NCI-H2171 treated with DMSO at 0.1 percent for 48 hours (cell line): ENCODE measurements around the gene LZTS2.
"Not testable (repeated sequence)": the region's sequence is repeated elsewhere in the genome, so short reads cannot be mapped to it uniquely, and the experiment has no call there.

Experiments used
- DNase-seq: peaks from one replicate; lab custom pipeline; 2025; lab: John Stamatoyannopoulos, UW

LZTS2 gene, protein sequence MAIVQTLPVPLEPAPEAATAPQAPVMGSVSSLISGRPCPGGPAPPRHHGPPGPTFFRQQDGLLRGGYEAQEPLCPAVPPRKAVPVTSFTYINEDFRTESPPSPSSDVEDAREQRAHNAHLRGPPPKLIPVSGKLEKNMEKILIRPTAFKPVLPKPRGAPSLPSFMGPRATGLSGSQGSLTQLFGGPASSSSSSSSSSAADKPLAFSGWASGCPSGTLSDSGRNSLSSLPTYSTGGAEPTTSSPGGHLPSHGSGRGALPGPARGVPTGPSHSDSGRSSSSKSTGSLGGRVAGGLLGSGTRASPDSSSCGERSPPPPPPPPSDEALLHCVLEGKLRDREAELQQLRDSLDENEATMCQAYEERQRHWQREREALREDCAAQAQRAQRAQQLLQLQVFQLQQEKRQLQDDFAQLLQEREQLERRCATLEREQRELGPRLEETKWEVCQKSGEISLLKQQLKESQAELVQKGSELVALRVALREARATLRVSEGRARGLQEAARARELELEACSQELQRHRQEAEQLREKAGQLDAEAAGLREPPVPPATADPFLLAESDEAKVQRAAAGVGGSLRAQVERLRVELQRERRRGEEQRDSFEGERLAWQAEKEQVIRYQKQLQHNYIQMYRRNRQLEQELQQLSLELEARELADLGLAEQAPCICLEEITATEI

DNA sequence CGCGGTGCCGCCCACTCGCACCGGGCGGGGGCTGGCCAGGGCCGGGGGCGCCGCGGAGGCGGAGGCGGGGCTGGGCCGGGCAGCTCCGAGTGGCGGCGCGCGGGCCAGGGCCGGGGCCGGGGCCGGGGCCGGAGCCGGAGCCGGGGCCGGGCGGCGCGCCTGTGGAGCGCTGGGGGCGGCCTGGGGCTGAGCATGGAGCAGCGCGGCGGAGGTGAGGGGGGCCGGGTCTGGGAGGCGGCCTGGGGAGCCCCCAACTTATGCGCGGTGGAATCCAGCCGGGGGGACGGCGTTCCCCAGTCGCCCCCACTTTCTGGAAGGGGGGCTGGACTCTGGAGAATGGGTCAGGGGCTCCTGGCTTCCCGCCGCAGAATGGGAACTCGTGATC is at the start of gene LZTS2:
LZTS2 (plus strand) TSS at position 67 of the 385 bp plus-strand sequence. CDS start 2,731 bp downstream, outside the sequence.
- no peak for DNase-seq

DNA sequence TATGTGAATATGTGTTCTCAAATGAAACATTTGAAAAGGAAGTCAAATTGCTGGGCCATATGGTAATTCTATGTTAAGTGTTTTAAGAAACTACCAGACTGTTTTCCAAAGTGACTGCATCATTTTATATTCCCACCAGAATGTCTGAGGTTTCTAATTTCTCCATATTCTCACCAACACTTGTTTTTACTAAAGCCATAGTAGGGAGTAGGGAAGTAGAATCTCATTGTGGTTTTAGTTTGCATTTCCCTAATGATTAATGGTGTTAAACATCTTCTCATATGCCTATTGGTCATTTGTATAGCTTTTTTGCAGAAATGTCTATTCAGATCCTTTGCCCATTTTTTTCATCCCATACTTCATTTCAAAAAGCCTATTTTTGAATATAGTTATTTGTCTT is 39.4 kb upstream of the LZTS2 start:
- no peak for DNase-seq

DNA sequence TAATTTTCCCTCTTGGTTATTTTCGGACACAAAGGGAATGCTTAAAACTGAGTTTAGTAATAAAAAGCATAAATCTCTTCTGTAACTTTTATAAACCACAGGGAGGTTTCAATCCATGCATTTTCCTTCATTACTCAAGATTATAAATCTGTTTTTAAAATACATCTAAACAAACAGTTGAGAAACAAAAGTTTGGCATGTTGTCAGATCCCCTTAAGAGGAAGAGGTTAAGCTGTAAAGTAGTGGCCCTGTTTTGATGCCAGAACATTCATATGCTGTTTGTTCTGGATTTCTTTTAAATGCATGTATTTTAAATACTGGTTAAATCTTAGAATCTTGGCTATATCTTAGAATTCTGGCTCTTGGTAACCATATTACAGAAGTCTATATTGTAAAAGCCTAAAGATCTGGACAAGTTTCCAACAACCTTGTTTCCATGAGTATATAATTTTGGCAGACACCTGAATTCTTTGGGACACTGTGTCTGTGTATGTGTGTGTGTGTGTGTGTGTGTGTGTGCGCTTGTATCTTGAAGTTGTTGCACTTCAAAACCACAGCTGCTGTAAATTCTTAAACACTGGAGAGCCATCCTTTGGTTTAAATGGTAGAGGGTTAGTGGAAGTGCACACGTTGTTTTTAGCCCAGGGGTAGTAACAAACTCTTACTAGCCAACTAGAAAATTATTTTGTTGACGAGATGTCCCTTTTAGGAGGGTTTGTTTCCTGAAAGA is 37.1 kb upstream of the LZTS2 start:
- no peak for DNase-seq

DNA sequence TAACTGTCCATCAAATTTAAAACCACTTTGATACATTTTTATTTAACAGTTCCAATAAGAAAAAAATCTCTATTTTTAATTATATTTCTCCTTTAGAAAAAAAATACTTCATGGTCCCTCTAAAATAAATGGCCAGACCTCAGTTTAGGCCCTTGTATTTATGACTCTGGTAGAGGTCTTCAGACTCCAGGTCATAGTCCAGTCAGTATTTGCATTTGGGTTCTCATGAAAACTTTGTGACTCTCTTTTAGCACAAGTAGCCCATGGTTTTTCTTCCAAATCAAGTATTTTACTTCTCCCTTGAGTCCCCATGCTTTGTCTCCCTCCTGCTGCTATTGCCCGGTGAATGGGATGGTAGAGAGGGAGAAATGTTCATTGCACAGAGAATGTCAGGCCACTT is 35.8 kb upstream of the LZTS2 start:
- no peak for DNase-seq

DNA sequence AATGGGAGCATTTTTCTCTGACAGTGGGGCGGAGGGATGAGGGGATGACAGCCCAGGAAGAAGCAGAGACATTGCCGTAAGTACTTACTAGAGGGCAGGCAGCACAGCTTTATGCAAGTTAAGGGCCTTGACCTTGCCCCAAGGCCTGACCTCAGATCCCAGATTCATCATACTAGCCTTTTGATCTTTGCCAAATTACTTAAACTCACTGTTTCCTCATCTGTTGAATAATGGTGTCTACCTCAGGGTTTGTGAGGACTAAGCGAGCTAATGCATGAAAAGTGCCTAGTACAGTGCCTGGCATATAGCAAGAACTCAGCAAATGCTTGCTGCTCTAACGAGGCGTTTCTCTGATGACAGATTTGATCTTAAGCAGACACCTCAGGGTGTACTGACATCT is 33.8 kb upstream of the LZTS2 start:
- DNase-seq = no peak

DNA sequence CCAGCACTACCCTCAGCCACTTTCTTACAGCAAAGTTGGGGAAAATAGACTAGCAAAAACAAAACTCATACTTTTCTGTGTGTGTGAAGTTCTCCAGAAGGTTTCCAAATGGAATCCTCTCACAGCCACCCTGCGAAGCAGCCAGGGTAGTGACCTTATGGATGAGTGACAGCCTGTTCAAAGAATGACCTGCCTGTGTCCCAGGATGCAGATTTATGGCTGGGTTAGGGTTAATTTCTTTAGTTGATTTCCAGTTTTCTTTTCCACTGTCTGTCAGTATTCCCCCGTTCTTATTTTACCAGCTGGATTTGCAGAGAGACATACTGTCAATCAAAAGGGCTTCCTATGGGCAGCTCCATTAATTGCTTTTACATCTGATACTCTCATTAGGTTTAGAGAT is 32.7 kb upstream of the LZTS2 start:
- no peak for DNase-seq

DNA sequence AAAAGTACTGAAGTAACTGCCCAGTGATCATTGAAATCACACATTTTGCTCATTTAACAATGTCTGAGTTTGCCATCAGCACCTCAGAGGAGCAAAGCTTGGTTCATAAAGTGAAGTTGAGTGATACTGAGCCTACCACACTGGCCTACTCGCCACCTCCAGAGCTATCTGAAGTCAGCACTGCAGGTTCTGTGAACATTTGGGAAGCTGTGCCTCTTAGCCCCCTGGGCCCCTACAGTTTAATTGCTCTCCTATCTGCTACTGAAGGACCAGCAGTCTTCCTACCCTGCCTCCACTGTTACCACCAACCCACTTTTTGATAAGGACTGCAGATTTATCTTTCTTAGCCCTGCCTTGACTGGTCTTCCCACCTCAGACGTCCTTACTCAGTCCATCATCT is 32.3 kb upstream of the LZTS2 start:
- DNase-seq = no peak

DNA sequence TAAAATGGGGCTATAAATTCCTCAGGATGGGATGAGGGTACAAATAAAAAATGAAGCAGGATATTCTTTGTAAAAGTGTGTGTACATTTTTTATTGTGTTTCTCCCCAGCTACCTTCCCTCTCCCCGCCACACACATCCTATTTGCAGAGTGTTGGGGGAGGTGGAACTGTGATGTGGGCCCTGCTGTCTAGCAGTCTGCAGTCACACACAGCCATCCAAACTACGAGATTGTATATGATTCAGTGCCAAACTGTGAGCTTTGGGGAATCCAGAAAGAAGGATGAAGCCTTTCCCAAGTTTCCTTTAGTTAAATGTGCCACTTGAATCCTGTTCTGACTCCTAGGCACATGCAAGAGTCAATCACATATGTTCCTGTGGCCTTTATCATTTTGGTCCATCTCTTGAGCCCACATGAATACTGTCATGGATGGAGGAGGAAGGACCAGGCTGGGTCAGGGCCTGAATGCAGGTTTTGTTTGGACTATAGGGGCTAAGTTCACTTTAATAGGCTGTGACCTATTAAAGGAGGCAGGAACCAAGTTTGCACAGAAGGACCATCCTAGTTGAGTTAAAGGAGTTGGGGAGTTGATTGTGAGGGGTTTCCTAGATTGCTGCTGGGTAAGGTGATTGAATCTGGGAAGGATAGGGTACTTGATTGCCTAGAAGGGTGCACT is 31.4 kb upstream of the LZTS2 start:
- no peak for DNase-seq

DNA sequence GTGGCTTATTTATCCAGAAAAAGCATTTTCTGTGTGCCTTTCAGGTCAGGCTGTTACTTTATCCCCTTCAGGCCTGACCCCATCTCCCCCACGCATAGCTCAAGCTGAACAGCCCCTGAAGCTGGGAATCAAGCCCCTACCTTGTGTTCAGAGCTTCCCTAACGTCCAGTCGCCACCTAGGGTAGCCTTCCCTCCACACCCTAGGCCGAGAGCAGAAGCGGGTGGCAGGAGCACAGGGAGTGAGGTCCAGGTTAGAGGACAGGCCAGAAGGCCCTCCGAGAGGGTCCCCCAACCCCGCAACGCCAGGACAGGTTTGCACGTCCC is 30.8 kb upstream of the LZTS2 start:
- DNase-seq = no peak

DNA sequence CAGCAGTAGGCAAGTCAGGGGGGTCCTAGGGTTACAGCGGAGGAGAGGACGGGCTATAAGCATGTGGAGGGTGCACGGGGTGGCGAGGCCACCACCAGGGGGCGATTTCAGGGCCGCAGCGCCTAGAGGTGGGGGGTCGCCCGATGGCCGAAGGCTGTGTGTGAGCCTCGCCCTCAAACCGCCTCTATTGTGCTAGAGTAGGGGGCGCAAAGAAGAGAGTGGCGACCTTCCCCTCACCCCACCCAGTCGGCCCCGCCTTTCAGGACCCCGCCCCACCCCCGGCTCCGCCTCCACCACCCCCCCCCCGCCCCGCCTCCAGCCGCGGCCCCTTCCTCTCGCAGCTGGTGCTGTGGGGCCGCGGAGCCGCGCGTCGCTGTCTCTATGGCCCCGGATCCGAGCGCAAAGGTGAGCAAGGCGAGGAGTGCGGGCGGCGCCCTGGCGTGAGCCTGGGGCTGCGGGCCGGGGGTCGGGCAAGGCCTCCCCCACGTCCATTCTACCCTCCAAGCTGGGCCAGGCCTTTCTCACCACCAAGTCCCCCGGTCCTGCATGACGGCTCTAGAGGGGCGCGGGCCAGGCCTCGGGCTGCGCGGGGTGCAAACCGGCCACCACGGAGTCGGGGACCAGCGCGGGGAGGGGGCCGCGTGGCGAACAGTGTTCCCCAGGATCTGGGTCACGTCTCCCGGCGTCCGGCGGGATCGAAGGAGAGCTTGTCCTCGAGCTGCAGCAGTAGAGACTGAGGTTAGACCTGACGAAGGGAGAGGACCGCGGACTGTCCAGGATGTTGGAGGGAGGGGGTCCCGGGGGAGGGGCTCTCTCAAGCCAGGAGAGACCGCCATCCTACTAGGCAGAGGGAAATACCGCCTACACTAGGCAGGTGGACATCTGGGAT is 30.2 kb upstream of the LZTS2 start, which contains the start of gene SEMA4G:
SEMA4G (plus strand) TSS at position 318 of the 889 bp plus-strand sequence. CDS start 3,409 bp downstream, outside the sequence.
- DNase-seq = peak; percentile 4

DNA sequence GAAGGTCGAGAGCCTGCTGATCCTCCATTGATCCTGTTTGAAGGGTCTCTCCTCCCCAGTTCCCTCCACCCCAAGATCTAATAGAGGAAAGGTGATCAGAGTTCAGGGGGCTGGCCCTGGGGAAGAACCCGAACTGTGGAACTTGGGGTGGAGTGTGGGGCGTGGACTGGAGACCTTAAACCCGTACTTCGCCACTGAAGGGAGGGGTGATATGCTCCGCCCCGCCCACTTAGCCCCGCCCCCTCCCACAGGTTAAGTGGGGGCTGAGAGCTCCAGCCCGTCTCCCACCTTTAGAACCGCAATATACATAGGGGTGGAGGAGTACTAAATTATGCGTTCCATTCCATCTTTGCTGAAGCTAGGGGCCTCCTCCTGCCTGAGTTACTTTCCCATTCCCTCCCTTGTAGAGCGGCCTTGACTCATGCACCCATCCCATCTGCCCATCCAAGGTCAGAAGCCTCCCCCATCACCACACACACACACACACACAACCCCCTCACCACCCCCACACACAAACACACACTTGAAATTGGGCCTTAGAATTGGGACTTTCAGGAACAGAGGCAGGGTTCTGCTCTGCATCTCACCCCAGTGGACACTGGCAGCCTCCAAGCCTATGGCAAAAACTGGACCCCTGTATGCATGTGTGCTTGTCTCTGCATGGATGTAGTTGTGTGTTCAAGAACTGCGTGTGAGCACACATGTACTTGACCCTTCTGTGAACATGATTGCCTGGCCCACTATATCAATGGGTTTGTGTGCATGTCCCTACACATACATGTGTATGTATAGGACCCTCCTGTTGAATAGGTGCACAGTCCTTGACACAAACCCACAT is 29.3 kb upstream of the LZTS2 start:
- DNase-seq = no peak

DNA sequence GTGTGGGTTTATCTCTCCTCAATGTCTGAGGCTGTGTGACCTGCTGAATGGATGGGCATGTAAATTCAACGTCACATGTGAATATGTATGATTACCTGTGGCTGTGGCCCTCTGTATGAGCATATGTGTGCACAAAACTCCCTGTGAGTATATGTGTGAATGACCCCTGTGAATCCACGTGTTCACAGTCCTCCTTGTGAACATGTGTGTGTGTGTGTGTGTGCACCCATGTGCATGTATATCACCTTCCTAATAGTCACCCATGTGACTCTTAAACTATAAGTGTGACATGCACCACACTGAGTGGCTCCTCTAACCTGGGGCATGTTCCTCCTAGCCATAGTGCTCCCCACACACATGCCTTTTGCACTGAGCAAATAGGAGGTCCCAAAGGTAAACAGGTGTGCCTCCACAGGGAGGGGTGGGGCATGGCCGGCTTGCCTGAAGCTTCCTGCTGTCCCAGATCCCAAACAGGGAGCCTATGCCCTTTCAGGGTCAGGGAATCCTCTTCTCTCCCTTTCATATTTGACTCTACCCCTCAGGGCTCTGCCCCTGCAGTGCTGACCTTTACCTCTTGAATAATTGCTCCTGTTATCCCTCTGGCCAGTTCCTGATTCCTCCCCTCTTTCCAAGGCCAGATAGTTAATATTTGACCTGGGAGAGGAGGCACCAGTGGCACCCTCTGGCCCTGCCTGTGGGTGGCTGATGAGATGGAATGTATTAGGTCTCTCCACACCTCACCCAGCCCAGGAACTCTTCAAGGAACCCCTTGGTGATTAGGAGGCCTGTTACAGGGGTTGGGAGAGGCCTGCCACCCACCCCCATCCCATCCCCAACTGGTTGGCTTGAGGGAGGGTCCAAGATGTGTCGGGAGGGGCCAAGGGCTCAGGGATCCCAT is 28.4 kb upstream of the LZTS2 start:
- DNase-seq = no peak

DNA sequence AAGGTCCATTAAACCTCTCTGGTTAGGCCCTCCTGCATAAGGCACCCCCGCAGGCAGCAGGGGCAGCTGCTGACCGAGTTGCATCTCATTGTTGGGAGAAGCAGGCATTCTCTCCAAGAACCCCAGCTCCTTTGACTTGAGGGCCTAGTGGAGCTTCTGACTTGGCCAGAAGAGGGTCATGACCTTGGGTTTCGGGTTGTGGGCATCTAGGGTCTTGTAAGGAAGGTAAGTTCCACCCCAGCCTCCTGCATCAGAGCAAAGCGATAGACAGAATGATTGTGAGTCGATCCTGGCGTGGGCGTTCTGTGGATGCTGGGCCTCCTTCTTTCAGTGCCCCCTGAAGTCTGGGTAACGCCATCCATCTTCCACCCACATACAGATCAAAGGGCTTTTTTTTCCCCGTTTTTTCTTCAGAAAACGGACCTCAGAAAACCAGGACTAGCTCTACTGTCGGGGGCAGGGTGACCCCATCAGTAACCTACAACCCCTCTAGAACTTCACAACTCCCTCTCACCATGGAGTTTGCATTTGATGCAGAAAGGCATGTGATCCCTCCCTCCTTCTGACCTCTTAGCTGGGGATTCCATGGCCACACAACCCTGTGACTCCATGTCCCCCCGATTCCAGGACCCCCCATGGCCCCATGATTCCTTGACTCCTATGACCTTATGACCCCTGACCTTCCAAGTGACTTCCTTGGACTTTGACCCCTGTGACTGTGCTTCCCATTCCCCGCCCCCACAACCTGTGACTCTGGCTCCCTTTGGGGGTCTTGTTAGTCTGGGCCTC is 27.3 kb upstream of the LZTS2 start:
- DNase-seq = no peak

DNA sequence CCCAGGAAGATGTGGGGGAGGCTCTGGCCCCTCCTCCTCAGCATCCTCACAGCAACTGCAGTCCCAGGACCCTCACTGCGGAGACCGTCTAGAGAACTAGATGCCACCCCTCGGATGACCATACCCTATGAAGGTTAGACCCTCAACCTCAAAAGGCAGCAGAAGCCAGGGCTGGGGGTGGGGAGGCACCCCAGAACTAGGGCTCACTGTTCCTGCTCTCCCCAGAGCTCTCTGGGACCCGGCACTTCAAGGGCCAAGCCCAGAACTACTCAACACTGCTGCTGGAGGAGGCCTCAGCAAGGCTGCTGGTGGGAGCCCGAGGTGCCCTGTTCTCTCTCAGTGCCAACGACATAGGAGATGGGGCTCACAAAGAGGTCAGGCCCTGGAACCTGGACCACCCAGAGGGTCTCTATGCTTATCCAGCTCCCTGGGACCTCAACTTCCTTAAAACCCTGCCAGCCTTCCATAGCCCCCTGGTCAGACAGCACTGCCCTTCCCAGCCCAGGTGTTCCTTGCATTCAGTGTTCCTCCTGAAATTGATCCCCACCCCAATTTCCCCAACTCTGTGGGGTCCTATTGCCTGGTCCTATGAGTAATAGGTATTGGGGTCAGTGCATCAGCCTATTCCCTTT is 26.6 kb upstream of the LZTS2 start:
- no peak for DNase-seq

DNA sequence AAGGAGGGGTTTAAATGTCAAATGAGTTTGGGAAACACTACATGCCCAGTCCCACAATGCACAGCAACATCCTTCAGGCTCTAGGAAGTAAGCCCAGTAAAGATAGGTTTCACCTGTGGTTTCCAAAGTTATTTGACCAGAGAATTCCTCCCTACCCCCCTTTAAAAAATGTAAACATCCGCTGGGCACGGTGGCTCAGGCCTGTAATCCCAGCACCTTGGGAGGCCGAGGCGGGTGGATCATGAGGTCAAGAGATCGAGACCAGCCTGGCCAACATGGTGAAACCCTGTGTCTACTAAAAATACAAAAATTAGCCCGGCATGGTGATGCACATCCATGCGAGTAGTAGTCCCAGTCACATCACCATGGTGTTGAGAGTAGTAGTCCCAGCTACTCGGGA is 24.2 kb upstream of the LZTS2 start:
- DNase-seq = not testable (repeated sequence)

DNA sequence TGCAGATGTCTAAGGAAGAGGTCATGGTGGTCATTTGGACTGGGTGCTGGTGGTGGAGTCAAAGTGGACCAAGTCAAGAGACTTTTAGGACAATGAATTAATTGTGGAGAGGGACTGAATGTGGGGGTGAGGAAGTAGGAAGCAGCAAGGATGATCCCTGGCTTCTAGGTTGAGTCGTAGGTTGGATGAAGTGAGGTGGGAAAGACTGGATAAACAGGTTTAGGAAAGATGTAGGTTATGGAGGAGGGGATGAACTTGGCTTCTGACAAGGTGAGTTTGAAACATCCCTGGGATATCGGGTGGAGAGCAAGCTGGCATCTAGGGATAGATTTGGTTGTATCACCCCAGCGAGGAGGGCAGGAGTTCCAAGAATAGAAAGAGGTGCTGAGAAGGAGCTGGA is 22.7 kb upstream of the LZTS2 start:
- DNase-seq = no peak

DNA sequence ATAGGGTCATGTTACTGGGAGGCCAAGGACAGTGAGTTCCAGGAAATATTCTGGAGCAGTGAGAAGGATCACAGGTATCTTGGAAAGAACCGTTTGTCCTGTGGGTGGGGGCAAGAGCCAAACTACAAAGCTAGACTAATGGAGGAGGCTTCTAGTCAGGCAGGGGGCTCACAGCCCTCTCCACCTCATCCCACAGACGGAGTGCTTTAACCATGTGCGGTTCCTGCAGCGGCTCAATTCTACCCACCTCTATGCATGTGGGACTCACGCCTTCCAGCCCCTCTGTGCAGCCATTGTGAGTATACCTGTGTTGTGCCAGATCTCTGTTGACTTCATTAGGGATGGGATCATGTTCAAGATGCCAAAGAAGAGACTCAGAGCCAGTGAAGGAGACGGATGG is 22.2 kb upstream of the LZTS2 start:
- DNase-seq = no peak
